HS-27A (cell line): ENCODE measurements around the gene FMNL3.
A peak's percentile ranks its signal among the peaks of the same experiment; 100 is the strongest.

ENCODE experiments used
- DNase-seq: peaks from one replicate; pipeline ENCODE4 v3.0.0-alpha.2; 2012; ENCODE audit warnings: low read depth, missing footprints

The FMNL3 gene

DNA sequence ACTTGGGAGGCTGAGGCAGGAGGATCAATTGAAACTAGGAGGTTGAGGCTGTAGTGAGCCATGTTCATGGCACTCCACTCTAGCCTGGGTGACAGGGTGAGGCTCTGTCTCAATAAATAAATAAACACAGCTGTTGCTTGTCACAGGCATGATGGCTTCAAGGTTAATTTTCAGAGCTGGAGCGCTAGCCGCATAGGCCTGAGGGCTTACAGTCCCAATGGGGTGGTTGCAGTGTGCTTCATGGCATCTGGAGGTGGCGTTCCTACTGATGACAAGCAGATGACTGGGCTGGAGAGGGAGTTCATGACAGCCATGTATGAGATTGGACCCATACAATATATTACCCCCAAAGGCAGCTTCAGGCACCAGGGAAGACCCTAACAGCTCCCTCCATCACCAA lies 1.6 kb upstream of the FMNL3 start:
- no peak for DNase-seq

DNA sequence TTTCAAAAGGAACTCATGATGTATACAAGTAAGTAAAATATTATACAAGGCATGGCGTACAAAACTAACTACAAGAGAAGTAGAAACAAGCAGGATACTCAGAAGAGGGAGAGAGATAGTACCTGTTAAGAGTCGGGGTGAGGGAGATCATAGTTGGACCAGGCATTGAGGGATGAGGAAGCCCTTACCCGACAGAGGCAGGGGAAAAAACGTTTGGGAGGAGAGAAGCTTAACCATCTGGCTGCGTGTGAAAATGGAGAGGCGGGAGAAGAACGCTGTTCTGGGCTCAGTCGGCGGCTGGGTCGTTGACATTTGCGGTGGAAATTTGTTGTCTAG lies 575 bp upstream of the FMNL3 start:
- DNase-seq, result no peak

DNA sequence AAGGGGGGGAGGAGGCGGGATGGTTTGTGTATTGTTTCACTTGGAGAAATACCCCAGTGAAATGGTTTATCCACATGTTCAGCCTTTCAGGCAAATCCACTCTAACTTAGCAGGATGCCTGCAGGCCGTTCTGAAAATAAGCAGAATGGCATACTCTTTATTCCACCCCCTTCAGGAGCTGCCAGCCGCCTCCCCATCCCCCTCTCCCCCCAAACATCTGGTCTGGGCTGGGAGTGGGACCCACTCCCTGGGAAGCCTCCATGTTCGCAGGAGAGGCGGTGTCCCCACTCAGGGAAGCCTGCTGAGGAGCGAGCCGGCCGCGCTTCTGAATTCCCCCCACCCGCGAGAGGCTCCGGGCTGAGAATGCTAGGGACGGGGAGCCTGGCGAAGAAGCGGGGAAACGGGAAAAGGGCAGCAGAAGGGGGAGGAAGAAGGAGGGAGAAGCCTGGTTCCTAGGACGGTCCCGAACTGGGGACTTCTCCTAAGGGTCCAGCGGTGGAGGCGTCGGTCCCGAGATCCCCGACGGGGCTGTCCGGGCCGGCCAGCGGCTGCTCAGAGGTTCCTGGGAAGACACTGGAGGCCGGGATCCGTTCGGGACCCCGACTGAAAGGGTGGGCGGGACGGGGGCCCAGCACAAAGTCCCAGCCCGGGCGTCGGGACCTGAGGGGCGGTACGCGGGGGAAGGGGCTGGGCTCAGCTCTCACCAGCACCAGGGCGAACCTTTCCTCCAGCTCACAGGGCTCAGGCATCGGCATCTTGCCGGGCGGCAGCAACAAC lies 666 bp downstream of the FMNL3 start:
- DNase-seq, result no peak

DNA sequence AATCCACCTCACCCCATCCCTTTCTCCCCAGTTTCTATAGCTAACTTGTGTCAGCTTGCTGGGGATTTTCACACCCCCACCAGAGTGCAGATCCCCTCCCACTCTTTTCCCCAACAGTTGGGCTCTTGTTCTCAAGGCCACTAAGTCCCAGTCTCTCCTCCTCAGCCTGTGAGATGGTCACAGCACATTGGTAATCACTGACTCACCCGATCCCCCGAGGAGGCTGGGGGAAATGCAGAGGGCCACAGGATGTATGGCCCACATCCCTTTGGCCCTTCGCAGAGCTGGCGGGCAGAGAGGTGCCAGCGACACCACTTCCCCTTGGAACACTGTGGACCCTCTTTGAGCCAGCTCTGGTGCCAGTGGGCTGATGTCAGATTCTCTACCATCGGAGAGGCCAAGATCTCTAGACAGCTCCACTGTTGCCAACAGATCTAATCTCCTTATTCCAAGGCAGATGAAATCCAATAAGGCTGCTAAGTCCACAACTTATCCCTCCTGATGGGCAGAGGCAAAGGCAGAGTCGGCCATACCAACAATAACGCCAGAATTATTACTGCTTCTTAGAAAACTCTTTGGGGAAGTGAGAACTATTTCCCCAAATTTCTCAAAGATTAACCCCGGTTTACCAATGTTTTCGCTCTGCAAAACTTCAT lies 1.6 kb downstream of the FMNL3 start:
- peak; percentile 46 for DNase-seq

DNA sequence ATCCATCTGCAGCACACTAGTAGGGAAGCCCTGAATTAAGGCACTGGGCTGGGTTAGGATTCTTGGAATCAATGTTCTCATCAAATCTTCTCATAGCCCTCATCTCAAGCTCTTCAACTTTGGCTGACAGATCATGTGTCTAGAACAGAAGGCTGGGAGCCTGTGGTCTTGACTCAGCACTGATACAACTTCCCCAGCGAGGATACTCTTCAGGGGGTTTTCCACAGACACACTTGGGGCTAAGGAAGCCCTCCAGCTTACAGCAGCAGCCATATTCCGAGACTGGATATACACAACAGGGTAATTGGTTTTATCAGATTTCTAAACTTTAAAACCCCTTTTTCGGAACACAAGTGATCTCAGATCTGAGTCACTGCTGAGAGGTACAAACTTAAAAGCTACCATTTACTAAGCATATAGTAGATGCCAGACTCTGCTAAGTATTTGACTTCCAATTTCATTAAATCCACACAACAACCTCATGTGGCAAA lies 3.5 kb downstream of the FMNL3 start:
- no peak for DNase-seq

DNA sequence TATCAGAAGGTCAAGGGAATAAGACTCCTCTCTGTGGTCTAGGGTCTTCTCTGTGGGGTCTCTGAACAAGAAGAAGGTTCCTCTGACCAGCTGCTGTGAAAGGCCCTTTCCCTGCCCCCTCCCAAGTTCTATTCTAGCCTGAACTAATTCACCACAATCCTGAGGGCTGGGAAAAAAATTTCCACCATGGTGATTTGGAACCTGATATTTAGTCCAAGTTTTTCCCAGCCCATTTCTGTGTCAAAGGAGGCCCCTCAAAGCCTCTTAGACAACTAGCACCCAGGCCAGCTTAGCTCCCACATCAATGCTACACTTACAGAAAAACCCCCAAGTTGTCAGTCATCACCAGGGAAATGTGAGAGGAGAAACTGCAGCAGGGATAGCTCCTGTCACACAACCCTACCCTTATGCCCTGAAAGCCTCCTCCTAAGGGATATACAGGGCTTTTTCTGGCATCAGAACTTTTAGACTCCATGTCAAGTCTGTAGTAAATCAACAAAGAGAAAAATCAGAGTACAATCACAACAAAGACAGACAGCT lies 4.5 kb downstream of the FMNL3 start:
- DNase-seq, result no peak

DNA sequence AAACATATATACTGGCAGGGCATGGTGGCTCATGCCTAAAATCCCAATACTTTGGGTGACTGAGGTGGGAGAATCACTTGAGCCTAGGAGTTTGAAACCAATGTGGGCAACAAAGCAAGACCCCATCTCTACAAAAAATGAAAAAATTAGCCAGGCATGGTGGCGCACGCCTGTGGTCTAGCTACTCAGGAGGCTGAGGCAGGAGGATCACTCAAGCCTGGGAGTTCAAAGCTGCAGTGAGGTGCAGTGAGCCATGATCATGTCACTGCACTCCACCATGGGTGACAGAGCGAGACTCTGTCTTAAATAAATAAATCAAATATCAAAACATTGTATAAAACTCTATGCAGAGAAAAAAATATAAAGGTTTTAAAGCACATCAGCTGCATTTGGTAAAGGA lies 5.2 kb downstream of the FMNL3 start:
- DNase-seq, result no peak

DNA sequence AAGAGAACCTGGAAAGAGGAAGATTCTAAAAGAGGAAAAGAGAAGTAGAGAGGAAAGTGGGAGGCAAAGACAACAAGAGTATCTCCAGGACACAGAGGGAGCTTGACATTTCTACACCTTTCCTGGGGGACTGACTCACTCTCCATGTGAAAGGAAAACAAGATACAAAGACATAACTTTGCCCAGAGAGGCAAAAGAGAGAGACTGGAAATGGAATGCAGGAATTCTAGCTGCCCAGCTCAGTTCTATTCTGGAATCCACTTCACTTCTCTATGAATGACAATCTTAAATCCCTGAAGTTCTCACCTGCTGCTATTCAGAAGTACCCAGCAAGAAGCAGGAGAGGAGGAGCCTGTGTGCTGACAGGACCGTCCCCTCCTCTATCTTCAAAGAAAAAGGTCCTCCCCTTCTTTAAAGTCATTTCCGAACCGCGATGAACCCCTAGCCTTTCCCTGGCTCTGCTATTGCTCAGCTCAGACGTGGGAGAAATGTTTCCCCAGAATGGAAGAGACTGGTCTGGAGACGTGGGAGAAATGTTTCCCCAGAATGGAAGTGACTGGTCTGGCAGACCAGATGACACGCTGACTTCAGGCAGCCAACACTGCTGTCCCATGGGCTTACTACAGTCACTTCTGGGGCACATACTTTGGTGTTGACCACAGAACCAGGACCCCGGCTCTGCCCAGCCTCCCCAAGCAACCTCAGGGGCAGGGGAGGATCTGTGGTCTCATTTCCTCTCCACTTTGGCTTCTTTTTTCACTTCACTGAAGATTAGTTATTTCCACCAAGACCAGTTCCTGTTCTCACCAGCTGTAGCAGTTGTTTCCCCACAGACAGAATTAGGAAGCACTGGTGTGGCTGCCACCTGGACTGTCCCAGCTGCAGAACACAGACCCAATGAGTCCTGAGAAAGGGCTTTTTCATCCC lies 8.3 kb downstream of the FMNL3 start:
- DNase-seq, result no peak

DNA sequence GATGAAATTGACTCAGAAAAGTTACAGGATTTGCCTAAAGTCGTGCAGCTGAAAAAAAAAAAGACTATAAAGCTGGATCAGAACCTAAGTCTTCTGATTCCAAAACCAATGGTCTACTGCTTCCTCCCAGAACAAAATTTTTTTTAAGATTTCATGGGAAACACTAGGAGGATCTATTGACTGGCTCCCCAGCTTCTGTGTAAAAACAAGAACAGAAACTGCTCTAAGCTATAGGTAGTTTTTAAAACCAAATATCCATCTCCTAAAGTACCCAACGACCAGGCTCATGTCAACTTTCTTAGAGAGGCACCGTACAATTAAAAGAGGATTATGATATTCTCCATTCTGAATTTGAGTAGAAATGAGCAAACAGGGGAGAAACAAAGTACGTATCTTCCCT lies 9.4 kb downstream of the FMNL3 start:
- no peak for DNase-seq

DNA sequence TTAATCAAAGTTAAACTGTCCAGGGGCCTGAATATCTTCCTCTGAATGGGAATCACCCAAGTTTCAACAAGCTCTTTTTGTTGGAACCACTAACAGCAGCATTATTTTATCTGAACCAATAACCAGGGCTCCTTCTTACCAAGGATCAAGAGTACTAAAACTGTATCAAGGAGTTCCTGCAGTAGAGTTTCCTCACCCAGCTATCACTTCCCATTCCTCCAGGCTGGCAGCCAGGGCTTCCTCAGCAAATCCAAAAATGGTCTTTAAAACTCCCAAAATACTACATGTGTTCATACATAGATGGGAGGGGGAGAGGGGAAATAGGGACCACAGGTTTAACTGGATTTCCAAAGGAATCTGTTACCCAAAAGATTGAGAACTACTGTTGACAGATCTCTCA lies 10.5 kb downstream of the FMNL3 start:
- DNase-seq, result no peak

DNA sequence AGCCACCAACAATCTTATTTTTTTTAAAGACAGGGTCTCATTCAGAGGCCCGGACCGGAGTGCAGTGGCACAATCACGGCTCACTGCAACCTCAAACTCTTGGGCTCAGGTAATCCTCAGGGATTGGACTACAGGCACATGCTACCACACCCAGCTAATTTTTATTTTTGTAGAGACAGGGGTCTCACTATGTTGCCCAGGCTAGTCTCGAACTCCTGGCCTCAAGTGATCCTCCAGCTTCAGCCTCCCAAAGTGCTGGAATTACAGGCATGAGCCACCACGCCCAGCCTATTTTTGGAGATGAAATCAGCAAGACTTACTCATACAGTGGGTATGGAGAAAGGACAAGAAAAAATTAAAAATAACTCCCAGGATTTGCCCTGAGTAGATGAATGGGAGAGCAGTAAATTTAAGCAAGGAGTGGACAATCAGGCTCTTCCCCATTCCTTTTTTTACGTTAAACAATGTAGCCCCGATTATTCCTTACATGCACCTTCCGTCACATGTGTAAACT lies 13.2 kb downstream of the FMNL3 start:
- DNase-seq, result no peak

DNA sequence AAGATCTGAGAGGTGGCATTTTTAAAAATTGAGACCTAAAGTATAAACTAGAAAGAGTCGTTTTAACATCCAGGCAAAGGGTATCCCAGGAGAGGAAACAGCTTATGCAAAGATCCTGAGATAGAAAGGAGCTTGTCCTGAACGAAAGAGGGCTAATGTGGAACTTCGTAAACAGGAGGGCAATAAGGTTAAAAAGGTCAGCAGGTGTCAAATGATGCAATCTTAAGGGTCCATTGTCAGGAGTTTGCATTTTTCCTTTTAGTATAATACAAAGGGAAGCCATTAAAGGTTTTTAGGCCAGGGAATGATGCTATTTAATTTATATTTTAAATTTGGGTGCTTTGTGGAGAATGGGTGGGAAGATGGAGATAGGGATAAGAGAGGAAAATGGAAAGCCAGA lies 14.4 kb downstream of the FMNL3 start:
- no peak for DNase-seq

DNA sequence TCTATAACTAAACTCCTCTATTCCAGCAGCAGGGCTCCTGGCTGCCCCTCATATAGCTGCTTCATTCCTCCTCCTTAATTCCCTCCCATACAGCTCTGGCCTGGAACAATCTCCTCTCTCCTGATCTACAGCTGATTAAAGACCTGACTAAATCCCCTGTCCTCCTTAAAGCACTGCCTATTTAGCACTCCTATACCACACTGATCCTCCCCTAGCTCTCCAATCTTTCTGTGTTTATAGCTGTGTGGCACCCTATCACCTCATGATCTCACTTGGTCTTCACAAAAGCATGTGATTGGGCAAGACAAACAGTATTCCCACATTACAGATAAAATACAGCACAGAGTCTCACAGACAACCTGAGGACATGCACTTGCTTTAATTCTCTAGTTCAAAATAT lies 17.4 kb downstream of the FMNL3 start:
- DNase-seq, result no peak

DNA sequence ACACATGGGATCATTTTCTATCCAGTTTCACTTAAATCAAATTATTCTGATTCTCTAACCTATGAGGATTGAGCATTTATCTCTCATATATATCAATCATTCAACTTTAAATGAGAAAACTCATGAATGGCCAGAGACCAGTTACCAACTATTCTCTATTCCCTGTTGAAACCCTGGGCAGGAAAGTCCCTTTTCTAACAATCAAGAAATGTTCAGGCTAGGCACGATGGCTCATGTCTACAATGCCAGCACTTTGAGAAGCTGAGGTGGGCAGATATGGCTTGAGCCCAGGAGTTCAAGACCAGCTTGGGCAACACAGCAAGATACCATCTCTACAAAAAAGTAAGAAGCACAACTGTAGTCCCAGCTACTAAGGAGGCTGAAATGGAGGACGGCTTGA lies 18.0 kb downstream of the FMNL3 start:
- DNase-seq, result no peak

DNA sequence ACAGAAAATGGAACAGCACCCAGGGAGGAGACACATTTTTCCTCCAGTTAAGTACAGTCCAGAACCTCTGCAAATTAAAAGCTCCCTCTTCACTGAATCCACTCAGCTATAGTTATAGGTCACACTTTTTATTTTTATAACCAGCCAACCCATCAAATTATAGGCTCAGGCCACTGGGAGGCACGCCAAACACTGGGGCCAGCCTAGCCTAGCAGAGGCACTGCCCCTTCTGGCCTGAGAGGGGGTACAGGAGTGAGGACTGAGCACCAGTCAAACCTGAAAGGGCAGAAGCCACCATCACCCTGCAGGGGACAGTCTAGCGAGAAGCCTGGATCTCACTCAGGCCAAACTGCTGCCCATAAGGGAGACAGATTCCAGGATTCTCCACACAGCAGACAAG lies 19.3 kb downstream of the FMNL3 start:
- DNase-seq, result no peak

DNA sequence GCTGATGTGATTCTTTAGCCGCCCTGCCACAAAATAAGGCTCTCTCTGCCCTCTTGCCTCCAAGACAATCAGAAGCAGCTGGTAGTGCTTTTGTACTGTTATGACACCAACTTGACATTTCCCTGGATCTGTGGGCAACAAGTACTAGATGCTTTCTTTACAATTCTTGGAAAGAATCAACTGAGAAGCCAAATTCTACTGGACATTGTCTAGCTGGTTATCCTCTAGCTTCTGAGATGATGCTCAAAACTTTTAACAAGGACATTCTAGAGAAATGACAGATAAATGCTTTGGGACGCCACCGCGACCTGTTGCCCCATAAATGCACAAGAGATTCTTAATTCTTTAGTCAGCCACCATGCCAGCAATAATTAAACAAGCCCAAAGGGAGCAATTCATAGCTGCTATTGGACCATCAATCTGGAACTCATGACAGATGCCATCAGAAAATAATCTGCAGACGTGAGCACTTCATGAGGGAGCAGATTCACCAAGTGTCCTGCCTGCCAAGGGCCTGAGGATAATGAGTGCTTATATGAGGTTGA lies 22.8 kb downstream of the FMNL3 start:
- no peak for DNase-seq

DNA sequence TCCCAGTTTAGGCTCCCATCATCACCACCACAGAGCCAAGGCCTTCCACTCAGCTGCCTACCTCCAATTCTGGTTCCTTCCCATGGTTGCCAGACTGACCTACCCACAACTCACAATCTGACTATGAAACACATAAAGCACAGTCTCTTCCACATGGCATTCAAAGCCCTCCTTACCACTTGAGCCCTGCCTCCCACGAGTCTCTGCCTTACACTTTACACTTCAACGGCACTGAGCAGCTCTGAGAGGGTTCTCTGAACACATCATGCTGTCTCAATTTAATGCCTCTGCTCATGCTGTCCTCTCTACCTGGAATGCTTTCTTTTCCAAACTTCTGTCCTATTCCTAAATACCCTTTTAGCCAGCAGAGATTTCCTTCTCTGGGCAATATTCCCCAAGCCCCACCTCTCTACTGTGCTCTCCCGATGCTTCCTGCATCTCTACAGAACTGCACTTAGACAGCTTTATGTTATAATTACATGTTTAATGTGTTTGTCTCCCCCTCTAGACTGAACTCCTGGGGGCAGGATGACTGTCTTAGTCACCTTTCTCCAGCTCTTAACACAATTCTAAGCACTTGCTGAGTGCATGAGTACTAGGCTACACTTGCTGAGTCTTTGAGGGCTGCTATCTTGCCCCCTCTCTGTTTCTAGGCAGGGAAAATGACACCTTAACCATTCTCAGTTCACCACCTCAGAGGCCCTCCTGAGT lies 23.5 kb downstream of the FMNL3 start:
- no peak for DNase-seq

DNA sequence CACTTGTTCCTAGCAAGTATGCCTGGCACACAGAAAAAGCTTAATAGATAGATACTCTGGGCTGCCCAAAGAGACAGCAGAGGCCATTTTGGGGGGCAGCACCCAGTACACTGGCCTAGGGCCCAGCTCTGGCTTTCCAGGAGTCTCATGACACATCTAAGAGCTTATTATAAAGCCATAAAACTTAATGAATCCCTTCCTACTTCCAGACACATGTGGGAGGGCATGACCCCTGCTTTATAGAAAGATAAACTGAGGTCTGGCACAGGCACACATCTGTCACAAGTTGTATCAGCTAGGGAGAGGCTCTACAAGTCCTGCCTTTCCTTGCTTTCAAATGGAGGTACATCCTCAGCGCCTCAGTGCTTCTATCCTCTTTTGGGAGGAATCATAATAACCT lies 27.1 kb downstream of the FMNL3 start:
- no peak for DNase-seq

DNA sequence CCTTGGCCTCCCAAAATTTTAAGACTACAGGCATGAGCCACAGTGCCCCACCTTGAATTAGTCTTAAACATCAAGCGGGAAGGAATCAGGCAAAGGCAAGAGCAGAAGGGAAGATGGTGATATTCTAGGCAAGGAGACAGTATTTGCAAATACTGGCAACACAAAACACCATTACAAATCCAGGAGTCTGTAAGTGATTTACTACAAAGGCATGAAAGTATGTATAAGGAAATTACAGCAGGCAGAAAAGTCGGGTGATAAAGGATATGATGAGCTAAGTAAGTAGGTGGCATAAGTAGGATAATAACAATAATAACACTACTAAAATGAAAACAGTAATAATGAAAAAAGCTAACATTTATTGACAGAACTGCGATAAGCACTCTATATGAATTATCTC lies 28.5 kb downstream of the FMNL3 start:
- DNase-seq, result no peak

DNA sequence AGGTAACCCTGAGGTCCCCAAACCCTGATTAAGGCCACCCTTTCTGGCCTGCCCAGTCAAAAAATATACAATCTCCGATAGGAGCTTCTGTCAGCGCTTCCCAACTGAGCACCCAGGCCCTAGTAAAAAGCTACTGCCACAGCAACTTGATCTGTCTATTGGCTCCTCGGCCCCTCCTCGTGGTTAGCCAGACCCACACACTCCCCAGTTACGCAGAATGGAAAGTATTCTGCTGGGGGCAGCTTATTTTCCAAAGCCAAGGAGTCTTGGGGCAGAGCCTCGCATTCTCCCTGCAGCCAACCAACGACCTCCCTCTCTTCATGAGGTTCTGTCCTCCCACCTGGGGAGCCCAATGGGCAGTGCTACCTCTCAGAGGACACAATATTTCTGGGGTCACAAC lies 32.1 kb downstream of the FMNL3 start:
- no peak for DNase-seq

DNA sequence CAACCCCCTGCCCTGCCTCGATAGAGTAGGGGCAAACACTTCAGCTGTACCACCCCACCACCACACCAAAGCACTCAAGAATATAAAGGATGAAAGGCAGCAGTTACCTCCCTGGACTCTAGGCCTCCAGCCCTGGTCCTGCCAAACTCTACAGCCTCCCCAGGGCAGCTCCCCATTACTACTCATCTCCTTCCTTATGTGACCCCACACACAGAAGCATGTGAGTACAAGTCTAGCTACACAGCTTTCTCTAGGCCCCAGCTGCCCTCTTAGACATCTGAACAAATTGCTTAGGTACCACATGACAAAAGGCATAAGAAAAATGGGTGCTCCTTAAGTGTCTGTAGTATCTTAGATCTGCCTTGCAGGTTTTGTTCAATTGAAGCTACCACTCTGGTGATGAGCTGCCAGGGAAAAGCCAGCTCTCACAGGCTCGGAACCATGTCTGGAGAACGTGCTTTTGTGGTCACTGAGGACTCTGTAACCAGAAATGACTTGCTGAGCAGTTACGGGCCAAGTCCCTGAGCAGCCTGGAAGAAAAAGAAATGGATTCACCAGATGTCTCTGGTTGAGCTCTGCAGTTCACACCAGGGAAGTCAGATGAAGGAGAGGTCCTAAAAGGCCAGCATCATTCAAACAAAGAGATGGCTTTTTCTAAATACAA lies 32.8 kb downstream of the FMNL3 start:
- DNase-seq, result no peak
